Brain microvascular endothelial cell (primary cell): ENCODE measurements around the gene EPAS1.

Experiments used
- DNase-seq: peaks from one replicate; pipeline ENCODE4 v3.0.0-alpha.2; 2020
- H3K27ac ChIP-seq: fragments of 250-450 bp; sonication (Bioruptor Pico); 2 replicates; pipeline ENCODE4 v1.5.1; 2020; ENCODE audit warnings: mild to moderate bottlenecking, moderate library complexity
- H3K27me3 ChIP-seq: fragments of 250-450 bp; sonication (Bioruptor Pico); replicated peaks from 2 replicates; pipeline ENCODE4 v1.5.1; 2020; ENCODE audit warnings: mild to moderate bottlenecking
- H3K36me3 ChIP-seq: fragments of 250-450 bp; sonication (Bioruptor Pico); replicated peaks from 2 replicates; pipeline ENCODE4 v1.5.1; 2020; ENCODE audit warnings: mild to moderate bottlenecking
- H3K4me3 ChIP-seq: 2 replicates; pipeline ENCODE4 v1.5.1; 2011; ENCODE audit warnings: low read depth, mild to moderate bottlenecking, control low read depth, low read length, moderate library complexity
- in situ Hi-C: cut with HindIII; loops from 2 replicates; pipeline ENCODE4 v1.10.0; 2017; ENCODE audit warnings: low sequenced_read_pairs, low pct_ligation_motif_present
- TF ChIP-seq, protein P1 (sequence below): IDR thresholded peaks from 2 replicates; pipeline ENCODE4 v1.5.1; 2011; ENCODE audit warnings: low read depth, mild to moderate bottlenecking, moderate library complexity, low read length, control low read depth, inconsistent platforms; ENCODE audit errors: missing control alignments

Gene EPAS1

GRCh38 chr2:46320141-46320567 is 22.9 kb downstream of the EPAS1 start:
- H3K36me3 ChIP-seq = no peaks in the 10 kb centered on the region
- H3K27ac ChIP-seq = no peak overlapping the region
- H3K27me3 ChIP-seq = no peaks in the 10 kb centered on the region
- no peak for DNase-seq
- no peak overlapping the region for H3K4me3 ChIP-seq
- TF ChIP-seq, protein P1, sequence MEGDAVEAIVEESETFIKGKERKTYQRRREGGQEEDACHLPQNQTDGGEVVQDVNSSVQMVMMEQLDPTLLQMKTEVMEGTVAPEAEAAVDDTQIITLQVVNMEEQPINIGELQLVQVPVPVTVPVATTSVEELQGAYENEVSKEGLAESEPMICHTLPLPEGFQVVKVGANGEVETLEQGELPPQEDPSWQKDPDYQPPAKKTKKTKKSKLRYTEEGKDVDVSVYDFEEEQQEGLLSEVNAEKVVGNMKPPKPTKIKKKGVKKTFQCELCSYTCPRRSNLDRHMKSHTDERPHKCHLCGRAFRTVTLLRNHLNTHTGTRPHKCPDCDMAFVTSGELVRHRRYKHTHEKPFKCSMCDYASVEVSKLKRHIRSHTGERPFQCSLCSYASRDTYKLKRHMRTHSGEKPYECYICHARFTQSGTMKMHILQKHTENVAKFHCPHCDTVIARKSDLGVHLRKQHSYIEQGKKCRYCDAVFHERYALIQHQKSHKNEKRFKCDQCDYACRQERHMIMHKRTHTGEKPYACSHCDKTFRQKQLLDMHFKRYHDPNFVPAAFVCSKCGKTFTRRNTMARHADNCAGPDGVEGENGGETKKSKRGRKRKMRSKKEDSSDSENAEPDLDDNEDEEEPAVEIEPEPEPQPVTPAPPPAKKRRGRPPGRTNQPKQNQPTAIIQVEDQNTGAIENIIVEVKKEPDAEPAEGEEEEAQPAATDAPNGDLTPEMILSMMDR = no peak
- in situ Hi-C loops = no loop called here

DNA sequence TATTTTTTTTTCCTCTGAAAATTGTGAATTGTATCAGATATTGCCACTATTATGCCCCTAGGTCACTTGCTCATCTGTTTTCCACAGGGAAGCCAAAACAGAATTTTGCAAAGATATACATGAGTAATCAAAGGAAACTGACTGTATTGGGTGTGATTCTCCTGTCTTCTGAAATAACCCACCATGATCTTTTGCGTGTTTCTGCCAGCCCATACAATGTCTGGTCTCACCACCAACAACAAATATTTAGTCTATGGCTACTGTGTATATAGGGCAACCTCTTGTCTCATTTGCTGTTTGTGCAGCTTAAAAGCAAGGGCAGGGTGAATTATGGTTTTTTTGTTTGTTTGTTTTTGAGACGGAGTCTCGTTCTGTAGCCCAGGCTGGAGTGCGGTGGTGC is 26.5 kb downstream of the EPAS1 start:
- H3K27me3 ChIP-seq = no peaks in the 10 kb centered on the region
- TF ChIP-seq, protein P1 = no peak
- in situ Hi-C loops = no loop called here
- H3K4me3 ChIP-seq = no peak overlapping the region
- peak overlapping the region; percentile 31 for H3K27ac ChIP-seq
- H3K36me3 ChIP-seq = no peaks in the 10 kb centered on the region
- no peak for DNase-seq

- Histone ChIP-seq H3K4me3 (no peak overlapping the region), H3K27ac (no peak overlapping the region), H3K36me3 (no peaks in the 10 kb centered on the region), H3K27me3 (no peaks in the 10 kb centered on the region)
- peak; percentile 73 for DNase-seq
- TF ChIP-seq, protein P1 = no peak
- in situ Hi-C loops = no loop called here
These were observed 28.1 kb downstream of the EPAS1 start for GRCh38 chr2:46325182-46325928.

DNA sequence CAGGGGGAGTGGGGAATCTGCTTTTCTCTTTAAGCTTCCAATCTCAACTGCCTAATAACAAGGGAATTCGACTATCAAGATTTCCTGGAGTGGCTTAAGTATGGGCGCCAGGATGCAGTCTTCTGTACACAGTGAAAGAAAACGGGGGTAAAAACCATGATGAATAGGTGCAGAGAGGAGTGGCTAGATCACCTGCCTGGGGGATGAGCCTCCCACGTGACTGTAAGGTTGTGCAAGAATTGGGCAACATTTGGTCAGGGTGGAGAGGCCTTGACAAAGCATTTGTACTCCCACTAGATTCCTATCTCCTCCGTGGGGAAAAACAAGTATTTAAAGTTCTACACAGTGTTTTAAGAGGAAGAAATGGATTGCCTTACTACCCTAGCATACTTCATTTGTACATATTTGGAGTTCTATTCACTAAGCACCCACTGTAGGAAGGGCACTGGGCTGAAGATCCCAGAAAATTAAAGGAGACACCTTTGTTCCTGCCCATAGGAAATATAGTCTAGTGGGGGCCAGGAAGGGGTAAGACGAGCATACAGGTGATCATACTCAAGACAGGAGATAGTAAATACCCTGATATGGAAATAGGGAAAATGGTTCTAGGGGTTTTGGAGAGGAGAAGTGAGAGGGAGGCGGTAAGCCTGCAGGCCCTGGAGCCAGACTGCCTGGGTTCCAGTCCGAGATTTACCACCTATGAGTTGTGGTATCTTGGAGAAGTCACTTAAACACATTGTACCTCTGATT is 29.2 kb downstream of the EPAS1 start:
- no peaks in the 10 kb centered on the region for H3K27me3 ChIP-seq
- H3K36me3 ChIP-seq = no peaks in the 10 kb centered on the region
- in situ Hi-C loops = no loop called here
- DNase-seq = no peak
- no peak overlapping the region for H3K27ac ChIP-seq
- H3K4me3 ChIP-seq = no peak overlapping the region
- TF ChIP-seq, protein P1 = no peak

DNA sequence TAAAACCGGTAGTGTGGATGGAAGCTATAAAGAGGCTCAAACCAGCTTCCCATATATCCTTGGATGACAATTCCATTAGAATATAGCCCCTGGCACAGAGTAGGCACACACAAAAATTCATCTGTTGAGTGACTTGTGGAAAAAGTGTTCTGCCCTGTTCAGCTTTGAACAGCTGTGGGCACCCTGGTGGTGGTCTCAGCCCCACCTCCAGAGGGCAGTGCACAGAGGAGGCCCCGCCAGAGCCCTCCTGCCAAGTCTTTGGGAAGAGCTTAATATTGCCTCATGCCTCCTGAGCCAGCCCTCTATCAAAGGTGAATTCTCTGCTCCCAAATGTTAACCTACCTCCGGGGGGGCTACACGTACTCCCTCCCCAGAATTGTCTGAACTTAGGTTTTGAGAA is 30.4 kb downstream of the EPAS1 start:
- in situ Hi-C loops = no loop called here
- TF ChIP-seq, protein P1 = peak; percentile 40
- Histone ChIP-seq H3K27ac (no peak overlapping the region), H3K36me3 (no peaks in the 10 kb centered on the region), H3K27me3 (no peaks in the 10 kb centered on the region), H3K4me3 (no peak overlapping the region)
- DNase-seq = no peak
